ENCODE data around the gene OR2F2.

OR2F2 gene

DNA sequence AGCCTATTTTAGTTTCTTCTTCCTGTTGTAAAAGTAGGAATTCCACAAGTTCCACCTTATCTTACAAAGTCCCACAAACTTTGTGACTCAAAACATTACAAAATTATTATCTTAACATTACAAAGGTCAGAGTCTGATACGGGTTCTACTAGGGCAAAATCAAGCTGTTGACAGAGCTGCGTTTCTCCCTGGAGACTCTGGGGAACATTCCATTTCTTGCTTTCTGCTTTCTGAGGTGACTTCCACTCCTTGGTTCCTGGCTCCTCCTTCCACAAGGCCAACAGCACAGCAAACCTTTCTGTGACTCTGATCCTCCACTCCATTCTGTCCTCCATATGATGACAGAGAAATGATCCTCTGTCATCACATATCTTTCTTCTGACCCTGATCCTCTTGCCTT is 30.2 kb downstream of the OR2F2 start:
- TF ChIP-seq POLR2AphosphoS5 (IDR thresholded peaks at IDR 0.05; ENCODE audit: low read depth, low read length) (no peak), SPI1 (IDR thresholded peaks at IDR 0.05; ENCODE audit: low read depth, low read length) (no peak), POU2F2 (IDR thresholded peaks at IDR 0.05; ENCODE audit: low read depth, low read length) (no peak), PAX5 (IDR thresholded peaks at IDR 0.05; ENCODE audit: insufficient read depth, low read length, severe bottlenecking) (no peak), POLR2A (IDR thresholded peaks at IDR 0.05; ENCODE audit: low read depth, low read length) (no peak), TAF1 (IDR thresholded peaks at IDR 0.05; ENCODE audit: low read depth, low read length) (no peak)
- FAIRE-seq, result no peak
- DNase-seq (ENCODE audit: insufficient read length, low spot score), result no peak

DNA sequence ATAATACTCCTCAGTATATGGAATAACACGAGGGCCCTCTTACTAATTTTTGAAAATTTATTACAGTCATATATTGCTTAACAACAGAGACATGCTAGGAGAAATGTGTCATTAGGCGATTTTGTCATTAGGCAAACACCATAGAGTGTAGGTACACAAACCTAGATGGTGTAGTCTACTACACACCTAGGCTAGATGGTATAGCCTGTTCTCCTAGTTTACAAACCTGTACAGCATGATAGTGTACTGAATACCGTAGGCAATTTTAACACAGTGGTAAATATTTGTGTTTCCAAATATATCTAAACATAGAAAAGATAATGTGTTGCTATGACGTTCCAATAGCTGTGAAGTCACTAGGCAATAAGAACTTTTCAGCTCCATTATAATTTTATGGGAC is 32.4 kb downstream of the OR2F2 start:
- no peak for TF ChIP-seq SPI1 (IDR thresholded peaks at IDR 0.05; ENCODE audit: low read depth, low read length)
- no peak for TF ChIP-seq PAX5 (IDR thresholded peaks at IDR 0.05; ENCODE audit: insufficient read depth, low read length, severe bottlenecking)
- no peak for TF ChIP-seq TAF1 (IDR thresholded peaks at IDR 0.05; ENCODE audit: low read depth, low read length)
- FAIRE-seq (no peak), DNase-seq (ENCODE audit: insufficient read length, low spot score) (no peak)

DNA sequence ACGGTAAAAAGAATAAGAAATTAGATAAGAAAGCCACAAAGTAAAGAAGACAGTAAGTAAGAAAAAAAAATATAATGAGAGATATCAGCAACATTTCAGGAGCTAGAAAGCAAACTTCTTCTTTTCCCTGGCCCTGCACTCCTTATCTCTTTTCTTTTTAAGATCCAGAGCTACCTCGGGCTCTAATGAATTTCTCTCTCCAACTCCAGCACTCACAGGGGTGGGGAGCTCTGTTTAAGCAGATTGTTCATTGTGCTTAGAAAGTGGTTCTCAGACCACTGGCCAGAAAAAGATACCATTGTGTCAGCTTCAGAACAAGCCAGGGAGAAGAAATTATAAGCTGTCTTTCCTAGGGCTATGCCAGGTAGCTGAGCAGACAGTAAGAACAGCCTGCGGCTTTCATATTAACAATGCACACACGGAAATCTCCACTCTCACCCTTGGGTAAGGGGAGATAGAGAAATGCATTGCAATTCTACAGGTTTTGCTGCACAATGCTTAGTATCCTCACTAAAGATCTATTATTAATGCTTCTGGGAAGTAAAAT is 38.9 kb downstream of the OR2F2 start:
- DNase-seq (ENCODE audit: insufficient read length, low spot score), result no peak
- TF ChIP-seq POLR2A (IDR thresholded peaks at IDR 0.05; ENCODE audit: low read depth, low read length), result no peak
- TF ChIP-seq POLR2AphosphoS5 (IDR thresholded peaks at IDR 0.05; ENCODE audit: low read depth, low read length), result no peak
- TF ChIP-seq SPI1 (IDR thresholded peaks at IDR 0.05; ENCODE audit: low read depth, low read length), result no peak
- no peak for FAIRE-seq

DNA sequence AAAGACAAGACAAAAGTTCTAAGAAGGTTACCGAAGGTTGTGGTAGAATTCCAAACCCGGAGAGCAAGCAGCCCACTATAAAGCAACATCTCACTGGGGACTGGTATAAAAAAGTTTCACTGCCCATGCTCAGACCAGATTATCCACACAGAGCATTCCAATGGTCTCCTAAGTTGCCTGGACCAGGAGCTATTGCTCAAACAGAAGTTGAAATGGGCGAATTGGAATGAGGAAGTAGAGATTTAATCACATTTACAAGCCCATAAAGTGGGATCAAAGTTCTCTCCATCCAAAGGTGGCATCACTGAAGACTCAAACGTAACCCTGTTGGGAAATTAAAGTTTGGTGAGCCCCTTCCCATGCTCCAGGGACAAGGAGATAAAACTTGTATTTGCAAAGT is 39.4 kb downstream of the OR2F2 start:
- TF ChIP-seq POLR2A (IDR thresholded peaks at IDR 0.05; ENCODE audit: low read depth, low read length) (no peak), POLR2AphosphoS5 (IDR thresholded peaks at IDR 0.05; ENCODE audit: low read depth, low read length) (no peak), TAF1 (IDR thresholded peaks at IDR 0.05; ENCODE audit: low read depth, low read length) (no peak), PAX5 (IDR thresholded peaks at IDR 0.05; ENCODE audit: insufficient read depth, low read length, severe bottlenecking) (no peak), SPI1 (IDR thresholded peaks at IDR 0.05; ENCODE audit: low read depth, low read length) (no peak), POU2F2 (IDR thresholded peaks at IDR 0.05; ENCODE audit: low read depth, low read length) (no peak)
- DNase-seq (ENCODE audit: insufficient read length, low spot score), result no peak
- no peak for FAIRE-seq

DNA sequence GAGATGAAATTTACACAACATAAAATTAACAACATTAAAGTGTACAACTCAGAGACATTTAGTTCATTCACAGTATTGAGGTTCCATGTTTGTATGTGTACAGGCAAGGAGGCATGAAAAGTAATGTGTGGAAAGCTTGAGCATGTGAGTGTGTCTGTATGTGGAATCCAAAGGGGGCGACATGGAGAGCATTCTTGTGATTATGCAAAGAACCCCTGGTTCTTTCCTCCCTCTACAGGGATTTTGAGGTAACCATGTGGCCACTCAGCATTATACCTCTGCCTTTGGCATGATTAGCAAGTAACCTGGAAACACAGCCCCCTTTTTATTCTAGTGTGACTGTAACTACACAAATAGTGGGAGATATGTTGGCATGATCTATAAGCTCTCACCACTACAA is 40.6 kb downstream of the OR2F2 start:
- DNase-seq (ENCODE audit: insufficient read length, low spot score), result no peak
- TF ChIP-seq POU2F2 (IDR thresholded peaks at IDR 0.05; ENCODE audit: low read depth, low read length) (no peak), PAX5 (IDR thresholded peaks at IDR 0.05; ENCODE audit: insufficient read depth, low read length, severe bottlenecking) (no peak), TAF1 (IDR thresholded peaks at IDR 0.05; ENCODE audit: low read depth, low read length) (no peak)
- FAIRE-seq, result no peak

DNA sequence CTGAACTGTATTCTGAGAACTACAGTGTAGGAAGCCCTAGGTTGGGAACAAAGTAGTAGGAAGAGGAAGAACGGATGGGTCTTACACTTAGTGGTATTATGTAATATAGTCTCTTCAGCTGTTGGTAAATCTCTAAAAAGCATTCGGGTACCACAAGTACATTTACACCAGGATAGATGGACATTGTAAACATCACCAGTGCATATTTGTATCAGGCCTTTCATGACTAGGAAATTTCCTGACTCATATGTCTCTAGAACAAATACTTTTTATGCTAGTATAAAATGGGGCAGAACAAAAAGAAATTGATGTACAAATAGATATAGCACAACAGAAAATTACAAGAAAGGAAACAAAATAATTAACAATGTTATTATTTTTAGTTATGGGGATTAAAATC is 43.6 kb downstream of the OR2F2 start:
- no peak for TF ChIP-seq POU2F2 (IDR thresholded peaks at IDR 0.05; ENCODE audit: low read depth, low read length)
- FAIRE-seq (no peak), DNase-seq (ENCODE audit: insufficient read length, low spot score) (no peak)

DNA sequence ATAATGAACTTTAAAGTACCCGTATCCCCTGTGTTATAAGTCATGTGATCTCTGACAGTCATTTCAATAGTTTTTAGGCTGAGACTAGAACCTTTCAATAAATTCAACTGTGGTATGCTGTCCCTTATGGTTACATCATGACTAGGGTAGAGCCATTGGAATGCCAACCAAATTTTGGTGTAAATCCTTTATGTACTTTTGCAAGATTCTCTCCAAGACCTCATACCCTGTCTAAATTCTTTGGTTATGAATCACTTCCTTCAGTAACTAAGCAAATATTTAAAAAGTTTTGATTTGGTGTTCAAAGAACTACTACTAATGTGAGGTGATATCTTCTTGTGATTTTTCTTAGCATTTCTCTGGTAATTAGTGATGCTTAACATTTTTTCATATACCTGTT is 44.3 kb downstream of the OR2F2 start:
- DNase-seq (ENCODE audit: insufficient read length, low spot score), result no peak
- FAIRE-seq, result no peak

DNA sequence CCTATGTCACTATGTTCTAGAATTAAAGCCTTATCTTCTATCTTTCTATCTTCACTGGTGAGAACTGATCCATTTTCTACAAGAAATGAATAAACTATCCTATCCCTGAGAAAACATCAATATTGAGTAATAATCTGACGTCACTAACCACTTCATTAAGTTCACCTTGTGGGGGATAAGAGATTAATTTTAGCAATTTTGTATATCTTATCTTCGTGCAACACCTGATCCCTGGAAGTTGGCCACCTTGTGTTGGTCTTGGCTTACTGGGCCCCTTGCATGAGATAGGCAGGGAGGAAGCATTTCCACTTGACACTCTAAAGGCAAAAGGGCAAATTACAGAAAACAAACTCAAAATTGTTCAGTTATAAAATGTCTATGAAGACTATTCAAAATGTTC is 45.0 kb downstream of the OR2F2 start:
- FAIRE-seq, result no peak
- DNase-seq (ENCODE audit: insufficient read length, low spot score), result no peak
- no peak for TF ChIP-seq POLR2AphosphoS5 (IDR thresholded peaks at IDR 0.05; ENCODE audit: low read depth, low read length)
- TF ChIP-seq POU2F2 (IDR thresholded peaks at IDR 0.05; ENCODE audit: low read depth, low read length), result no peak
- TF ChIP-seq POLR2A (IDR thresholded peaks at IDR 0.05; ENCODE audit: low read depth, low read length), result no peak
- no peak for TF ChIP-seq PAX5 (IDR thresholded peaks at IDR 0.05; ENCODE audit: insufficient read depth, low read length, severe bottlenecking)
- TF ChIP-seq TAF1 (IDR thresholded peaks at IDR 0.05; ENCODE audit: low read depth, low read length), result no peak
- TF ChIP-seq SPI1 (IDR thresholded peaks at IDR 0.05; ENCODE audit: low read depth, low read length), result no peak

More for the DNA sequence above, 44.3 kb downstream of the OR2F2 start:
- no peak for TF ChIP-seq TAF1 (IDR thresholded peaks at IDR 0.05; ENCODE audit: low read depth, low read length)
- no peak for TF ChIP-seq POLR2A (IDR thresholded peaks at IDR 0.05; ENCODE audit: low read depth, low read length)
- TF ChIP-seq SPI1 (IDR thresholded peaks at IDR 0.05; ENCODE audit: low read depth, low read length), result no peak
- TF ChIP-seq POU2F2 (IDR thresholded peaks at IDR 0.05; ENCODE audit: low read depth, low read length), result no peak
- TF ChIP-seq PAX5 (IDR thresholded peaks at IDR 0.05; ENCODE audit: insufficient read depth, low read length, severe bottlenecking), result no peak
- no peak for TF ChIP-seq POLR2AphosphoS5 (IDR thresholded peaks at IDR 0.05; ENCODE audit: low read depth, low read length)

DNA sequence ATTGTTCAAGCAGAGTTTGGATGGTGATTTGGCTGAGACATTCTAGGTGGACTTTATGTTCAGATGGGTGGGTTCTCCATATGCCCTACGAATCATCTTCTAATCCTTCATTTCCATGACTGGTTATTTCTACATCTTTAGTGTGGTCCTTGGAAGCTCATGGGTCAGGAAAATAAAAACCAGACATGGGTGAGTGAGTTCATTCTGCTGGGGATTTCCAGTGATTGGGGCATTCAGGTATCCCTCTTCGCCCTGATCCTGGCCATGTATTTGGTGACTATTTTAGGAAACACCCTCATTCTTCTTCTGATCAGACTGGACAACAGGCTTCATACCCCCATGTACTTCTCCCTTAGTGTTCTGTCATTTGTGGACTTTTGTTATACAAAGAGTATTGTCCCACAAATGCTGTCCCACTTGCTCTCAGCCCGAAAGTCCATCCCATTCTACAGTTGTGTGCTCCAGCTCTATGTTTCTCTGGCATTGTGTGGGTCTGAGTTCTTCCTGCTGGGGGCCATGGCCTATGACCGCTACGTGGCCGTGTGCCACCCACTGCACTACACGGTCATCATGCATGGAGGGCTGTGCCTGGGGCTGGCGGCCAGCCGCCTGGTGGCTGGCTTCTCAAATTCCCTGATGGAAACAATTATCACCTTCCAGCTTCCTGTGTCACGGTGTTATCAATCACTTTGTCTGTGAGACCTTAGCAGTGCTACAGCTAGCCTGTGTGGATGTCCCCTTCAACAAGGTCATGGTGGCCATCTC is 45.9 kb downstream of the OR2F2 start:
- DNase-seq (ENCODE audit: insufficient read length, low spot score), result no peak
- no peak for FAIRE-seq
- TF ChIP-seq PAX5 (IDR thresholded peaks at IDR 0.05; ENCODE audit: insufficient read depth, low read length, severe bottlenecking) (no peak), POLR2A (IDR thresholded peaks at IDR 0.05; ENCODE audit: low read depth, low read length) (no peak), SPI1 (IDR thresholded peaks at IDR 0.05; ENCODE audit: low read depth, low read length) (no peak), TAF1 (IDR thresholded peaks at IDR 0.05; ENCODE audit: low read depth, low read length) (no peak), POU2F2 (IDR thresholded peaks at IDR 0.05; ENCODE audit: low read depth, low read length) (no peak), POLR2AphosphoS5 (IDR thresholded peaks at IDR 0.05; ENCODE audit: low read depth, low read length) (no peak)

DNA sequence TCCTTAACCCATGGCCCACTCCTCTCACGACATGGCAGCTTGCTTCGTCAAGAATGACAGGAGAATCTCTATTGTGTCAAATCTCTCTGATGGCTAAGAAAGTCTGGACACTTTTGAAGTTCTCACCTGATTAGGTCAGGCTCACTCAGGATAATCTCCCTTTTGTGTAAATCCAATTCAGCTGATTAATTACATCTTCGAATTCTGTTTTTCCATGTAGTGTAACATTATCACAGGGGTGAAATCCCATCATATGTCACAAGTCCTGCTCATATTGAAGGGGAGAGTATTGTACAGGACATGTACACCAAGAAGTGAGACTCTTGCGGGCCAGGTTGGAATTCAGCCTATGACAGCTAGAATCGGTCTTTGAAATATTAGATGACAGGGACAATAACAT is 48.9 kb downstream of the OR2F2 start:
- DNase-seq (ENCODE audit: insufficient read length, low spot score) (no peak), FAIRE-seq (no peak)
- no peak for TF ChIP-seq PAX5 (IDR thresholded peaks at IDR 0.05; ENCODE audit: insufficient read depth, low read length, severe bottlenecking)
- no peak for TF ChIP-seq POLR2AphosphoS5 (IDR thresholded peaks at IDR 0.05; ENCODE audit: low read depth, low read length)
- no peak for TF ChIP-seq TAF1 (IDR thresholded peaks at IDR 0.05; ENCODE audit: low read depth, low read length)
- no peak for TF ChIP-seq POLR2A (IDR thresholded peaks at IDR 0.05; ENCODE audit: low read depth, low read length)
- TF ChIP-seq SPI1 (IDR thresholded peaks at IDR 0.05; ENCODE audit: low read depth, low read length), result no peak
- no peak for TF ChIP-seq POU2F2 (IDR thresholded peaks at IDR 0.05; ENCODE audit: low read depth, low read length)
